CD4-positive, CD25-positive, alpha-beta regulatory T cell (primary cell): ENCODE results near the gene MPRIP. TPM values are rescaled to one million over a fixed set of nuclear protein-coding genes. Genes with fewer than 3 reads are reported as not detected.
A peak's percentile ranks its signal among the peaks of the same experiment; 100 is the strongest.
"Not testable (repeated sequence)": the region's sequence is repeated elsewhere in the genome, so short reads cannot be mapped to it uniquely, and the experiment has no call there.

ENCODE experiments used
- ATAC-seq, 2 donors: fragments of 150-1000 bp; cut with Tn5 transposase; one replicate each; pipeline ENCODE4 v1.10.0; 2021; ENCODE audit warnings: low read depth in 2 of 2, moderate number of reproducible peaks in 2 of 2, moderate library complexity in 1 of 2
- DNase-seq, 3 donors: peaks; one replicate each; pipeline versions ENCODE4 v3.0.0 to v3.0.0-alpha.2; 2012 to 2022; ENCODE audit warnings: mixed read lengths in 1 of 3
- H3K27ac ChIP-seq: one replicate; pipeline ENCODE4 v1.7.0; 2013; ENCODE audit warnings: mild to moderate bottlenecking, low read length; ENCODE audit not compliant: insufficient read depth, poor library complexity, severe bottlenecking
- H3K27me3 ChIP-seq: one replicate; pipeline ENCODE4 v1.7.0; 2013; ENCODE audit warnings: low read length; ENCODE audit not compliant: control insufficient read depth, insufficient read depth
- H3K36me3 ChIP-seq: one replicate; pipeline ENCODE4 v1.7.0; 2013; ENCODE audit warnings: mild to moderate bottlenecking, low read length, moderate library complexity; ENCODE audit not compliant: control insufficient read depth, insufficient read depth
- H3K4me1 ChIP-seq: 2 replicates; pipeline ENCODE4 v1.7.0; 2013; ENCODE audit warnings: mild to moderate bottlenecking, low read length; ENCODE audit not compliant: insufficient read depth, control insufficient read depth, poor library complexity, severe bottlenecking
- H3K4me3 ChIP-seq: one replicate; pipeline ENCODE4 v1.7.0; 2013; ENCODE audit warnings: low read depth, mild to moderate bottlenecking, low read length, moderate library complexity
- H3K9me3 ChIP-seq, 2 experiments: 1 replicate in 1 of 2; 2 replicates in 1 of 2; pipeline ENCODE4 v1.7.0; 2013; ENCODE audit warnings: low read length in 2 of 2, mild to moderate bottlenecking in 1 of 2, moderate library complexity in 1 of 2; ENCODE audit not compliant: control insufficient read depth in 2 of 2
- H3K27ac Mint-ChIP-seq, 3 donors: one replicate each; pipeline ENCODE4 v1.8.0; 2020 to 2022; ENCODE audit warnings: mild to moderate bottlenecking in 3 of 3, mixed read lengths in 3 of 3, moderate library complexity in 2 of 3
- H3K27me3 Mint-ChIP-seq: one replicate; pipeline ENCODE4 v1.8.0; 2022; ENCODE audit warnings: mild to moderate bottlenecking, mixed read lengths
- H3K36me3 Mint-ChIP-seq: one replicate; pipeline ENCODE4 v1.8.0; 2020; ENCODE audit warnings: mixed read lengths
- H3K4me1 Mint-ChIP-seq, 4 donors: one replicate each; pipeline ENCODE4 v1.8.0; 2020 to 2022; ENCODE audit warnings: mixed read lengths in 4 of 4, mild to moderate bottlenecking in 1 of 4
- H3K4me3 Mint-ChIP-seq, 4 donors: one replicate each; pipeline ENCODE4 v1.8.0; 2020 to 2022; ENCODE audit warnings: mild to moderate bottlenecking in 4 of 4, mixed read lengths in 4 of 4, moderate library complexity in 3 of 4
- H3K9me3 Mint-ChIP-seq, 7 donors: one replicate each; pipeline ENCODE4 v1.8.0; 2020 to 2022; ENCODE audit warnings: mixed read lengths in 7 of 7, mild to moderate bottlenecking in 3 of 7, moderate library complexity in 2 of 7
- polyA plus RNA-seq, 4 donors: library from polyadenylated mRNA; unstranded; fragments of 300-500 nt; fragmentation: Illumina TruSeq; gene quantifications; one replicate each; pipeline ENCODE4 v1.2.3, GENCODE V29; 2021
- total RNA-seq: library from RNA; stranded (reverse); gene quantifications from one replicate; pipeline ENCODE4 v1.2.3, GENCODE V29; 2022

MPRIP gene
- total and polyA plus RNA-seq, 5 donors from 2014 or later = 49.0 to 234 (median 58.0) TPM

DNA sequence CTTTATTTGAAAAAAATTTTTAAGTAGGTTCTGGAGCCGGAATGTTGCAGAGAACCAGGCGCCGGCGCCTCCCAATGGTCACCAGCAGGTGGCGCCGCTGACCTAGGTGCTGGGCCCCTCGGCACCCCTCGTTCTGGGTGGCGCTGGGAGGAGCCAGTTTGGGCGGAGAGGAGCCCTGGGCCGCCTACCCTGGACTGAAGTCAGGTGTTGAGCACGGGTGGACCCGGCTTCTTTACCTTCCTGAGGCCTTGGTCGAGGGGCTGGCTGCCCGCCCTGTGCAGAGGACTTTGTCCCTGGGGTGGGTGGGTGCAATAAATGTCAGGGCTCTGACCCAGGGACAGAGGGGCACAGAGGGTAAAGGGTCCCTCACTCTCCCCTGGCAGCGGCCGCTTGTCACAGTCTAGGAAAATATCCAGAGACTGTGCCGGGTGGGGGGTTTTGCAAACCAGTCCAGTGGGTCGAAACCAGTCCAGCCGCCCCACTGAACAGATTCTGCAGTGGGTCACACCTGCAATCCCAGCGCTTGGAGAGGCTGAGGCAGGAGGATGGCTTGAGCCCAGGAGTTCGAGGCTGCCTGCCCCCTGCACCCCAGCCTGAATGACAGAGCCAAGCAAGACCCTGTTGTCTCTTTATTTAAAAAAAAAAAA lies 40.3 kb upstream of the MPRIP start:
- Histone ChIP-seq H3K36me3 (no peaks in the 10 kb centered on the region), H3K4me1 (peaks cover 4% of the 10 kb centered on the region), H3K9me3 (no peaks in the 10 kb centered on the region), H3K27ac (no peak overlapping the region), H3K4me3 (no peak overlapping the region), H3K27me3 (no peaks in the 10 kb centered on the region)
- no peaks in the 10 kb centered on the region for H3K36me3 Mint-ChIP-seq
- H3K27me3 Mint-ChIP-seq = peaks cover 8% of the 10 kb centered on the region
- H3K4me3 Mint-ChIP-seq = no peak overlapping the region
- peaks cover 0 to 6% (median 3%) of the 10 kb centered on the region in 4 donors for H3K4me1 Mint-ChIP-seq
- no peak overlapping the region for H3K27ac Mint-ChIP-seq
- peak; percentile 56 to 74 (median 70) for DNase-seq
- peak; percentile 84 to 86 for ATAC-seq
- peaks cover 0 to 2% (median 0%) of the 10 kb centered on the region in 7 donors for H3K9me3 Mint-ChIP-seq

- not testable (repeated sequence) for H3K4me1 ChIP-seq, H3K27me3 ChIP-seq, H3K27ac Mint-ChIP-seq, H3K36me3 ChIP-seq, H3K4me1 Mint-ChIP-seq, H3K9me3 Mint-ChIP-seq, H3K36me3 Mint-ChIP-seq, H3K4me3 ChIP-seq, H3K27ac ChIP-seq, DNase-seq, H3K9me3 ChIP-seq, H3K4me3 Mint-ChIP-seq, ATAC-seq, H3K27me3 Mint-ChIP-seq
Observed at GRCh38 chr17:17002731-17003715, 39.2 kb upstream of the MPRIP start.

DNA sequence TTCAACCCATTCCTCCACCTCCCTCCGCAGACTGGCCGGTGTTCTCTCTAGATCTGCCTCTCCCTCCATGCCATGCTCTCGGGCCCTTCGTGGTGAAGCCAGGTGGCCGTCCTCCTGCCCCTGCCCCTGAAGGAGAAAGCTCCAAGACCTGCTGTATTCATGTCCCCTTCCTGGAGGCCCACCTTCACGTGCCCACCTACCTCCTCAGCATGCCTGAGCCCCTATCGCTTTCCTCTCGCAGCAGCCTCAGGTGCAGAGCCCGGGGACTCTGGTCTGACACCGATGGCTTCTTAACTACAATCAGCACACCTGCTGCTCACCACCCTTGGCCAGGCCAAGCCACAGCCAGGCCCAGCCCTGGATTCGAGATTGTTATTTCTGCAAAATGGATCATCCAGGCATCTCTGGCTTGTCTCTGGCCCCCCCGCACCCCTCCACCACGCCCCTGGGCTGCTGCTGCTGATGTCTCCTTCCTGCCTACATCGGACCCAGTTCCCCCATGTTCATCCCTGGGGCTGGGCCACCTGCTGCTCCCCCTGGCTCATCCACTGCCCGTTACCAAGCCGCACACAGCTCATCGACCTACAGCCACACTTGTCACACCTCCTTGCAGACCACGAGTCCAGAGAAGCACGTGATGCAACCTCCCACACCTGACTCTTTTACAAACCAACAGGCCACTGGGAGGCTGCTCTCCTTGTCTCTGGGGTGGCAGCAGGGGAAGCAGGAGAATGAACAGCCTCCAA lies 37.8 kb upstream of the MPRIP start:
- Mint-ChIP-seq H3K4me3 (no peak overlapping the region), H3K27ac (peak overlapping the region in 1 of 3 donors; percentile 20), H3K27me3 (peaks cover 8% of the 10 kb centered on the region), H3K9me3 (peaks cover 0 to 2% (median 0%) of the 10 kb centered on the region in 7 donors), H3K36me3 (no peaks in the 10 kb centered on the region), H3K4me1 (peaks cover 0 to 6% (median 3%) of the 10 kb centered on the region in 4 donors)
- no peaks in the 10 kb centered on the region for H3K36me3 ChIP-seq
- no peaks in the 10 kb centered on the region for H3K9me3 ChIP-seq
- no peak overlapping the region for H3K4me3 ChIP-seq
- DNase-seq = no peak
- no peaks in the 10 kb centered on the region for H3K27me3 ChIP-seq
- no peak overlapping the region for H3K27ac ChIP-seq
- peaks cover 4% of the 10 kb centered on the region for H3K4me1 ChIP-seq
- no peak for ATAC-seq

GRCh38 chr17:17004997-17005614 lies 37.2 kb upstream of the MPRIP start:
- not testable (repeated sequence) for H3K27me3 Mint-ChIP-seq, H3K36me3 Mint-ChIP-seq, DNase-seq, H3K9me3 Mint-ChIP-seq, ATAC-seq, H3K4me3 ChIP-seq, H3K9me3 ChIP-seq, H3K4me1 Mint-ChIP-seq, H3K27me3 ChIP-seq, H3K27ac Mint-ChIP-seq, H3K4me1 ChIP-seq, H3K36me3 ChIP-seq, H3K4me3 Mint-ChIP-seq, H3K27ac ChIP-seq

DNA sequence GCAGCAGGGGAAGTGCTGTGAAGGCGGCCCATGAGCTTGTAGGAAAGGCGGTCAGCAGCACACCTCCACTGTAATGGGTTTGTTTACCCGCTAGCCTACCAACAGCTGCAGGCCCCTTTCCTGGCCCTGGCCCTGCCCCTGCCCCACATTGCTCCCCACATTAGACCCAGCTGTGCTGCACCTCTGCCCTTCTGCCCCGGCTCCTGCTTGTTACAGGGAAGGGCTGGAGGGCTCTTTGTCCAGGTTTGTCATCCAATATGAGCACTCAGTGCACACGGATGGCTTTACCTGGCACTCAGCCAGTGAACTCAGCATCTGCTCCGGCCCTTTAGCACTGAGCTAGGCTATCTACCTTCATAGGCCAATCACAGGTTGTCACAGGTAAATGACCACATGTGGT lies 34.4 kb upstream of the MPRIP start:
- H3K27me3 Mint-ChIP-seq = peaks cover 10% of the 10 kb centered on the region
- not testable (repeated sequence) for H3K4me1 Mint-ChIP-seq, H3K27me3 ChIP-seq, H3K36me3 Mint-ChIP-seq, H3K4me3 ChIP-seq, H3K36me3 ChIP-seq, DNase-seq, H3K27ac ChIP-seq, ATAC-seq, H3K4me3 Mint-ChIP-seq, H3K4me1 ChIP-seq, H3K9me3 Mint-ChIP-seq, H3K27ac Mint-ChIP-seq, H3K9me3 ChIP-seq

GRCh38 chr17:17008621-17009397 lies 33.4 kb upstream of the MPRIP start:
- not testable (repeated sequence) for H3K27ac ChIP-seq, H3K27ac Mint-ChIP-seq, H3K4me3 ChIP-seq, H3K4me1 Mint-ChIP-seq, H3K9me3 ChIP-seq, H3K36me3 ChIP-seq, DNase-seq, ATAC-seq, H3K9me3 Mint-ChIP-seq, H3K4me3 Mint-ChIP-seq, H3K36me3 Mint-ChIP-seq, H3K4me1 ChIP-seq, H3K27me3 ChIP-seq
- peaks cover 13% of the 10 kb centered on the region for H3K27me3 Mint-ChIP-seq

- not testable (repeated sequence) for DNase-seq, H3K9me3 ChIP-seq, H3K4me1 Mint-ChIP-seq, H3K36me3 ChIP-seq, H3K4me3 Mint-ChIP-seq, ATAC-seq, H3K4me3 ChIP-seq, H3K27ac Mint-ChIP-seq, H3K9me3 Mint-ChIP-seq, H3K36me3 Mint-ChIP-seq, H3K4me1 ChIP-seq, H3K27ac ChIP-seq, H3K27me3 ChIP-seq
- peaks cover 11% of the 10 kb centered on the region for H3K27me3 Mint-ChIP-seq
Observed at GRCh38 chr17:17009972-17010371, 32.3 kb upstream of the MPRIP start.
